Measurements from ENCODE around the gene SPATA31D3.

DNA sequence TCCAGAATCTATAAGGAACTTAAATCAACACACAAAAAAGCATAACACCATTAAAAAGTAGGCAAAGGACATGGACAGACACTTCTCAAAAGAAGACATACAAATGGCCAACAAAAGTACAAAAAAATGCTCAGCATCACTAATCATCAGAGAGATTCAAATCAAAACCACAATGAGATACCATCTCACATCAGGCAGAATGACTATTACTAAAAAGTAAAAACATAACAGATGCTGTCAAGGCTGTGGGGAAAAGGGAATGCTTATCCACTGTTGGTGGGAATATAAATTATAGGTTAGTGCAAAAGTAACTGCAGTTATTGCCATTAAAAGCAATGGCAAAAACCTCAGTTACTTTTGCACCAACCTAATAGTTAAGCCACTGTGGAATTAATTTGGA lies 47.2 kb upstream of the SPATA31D3 start:
- TF ChIP-seq, protein P1, sequence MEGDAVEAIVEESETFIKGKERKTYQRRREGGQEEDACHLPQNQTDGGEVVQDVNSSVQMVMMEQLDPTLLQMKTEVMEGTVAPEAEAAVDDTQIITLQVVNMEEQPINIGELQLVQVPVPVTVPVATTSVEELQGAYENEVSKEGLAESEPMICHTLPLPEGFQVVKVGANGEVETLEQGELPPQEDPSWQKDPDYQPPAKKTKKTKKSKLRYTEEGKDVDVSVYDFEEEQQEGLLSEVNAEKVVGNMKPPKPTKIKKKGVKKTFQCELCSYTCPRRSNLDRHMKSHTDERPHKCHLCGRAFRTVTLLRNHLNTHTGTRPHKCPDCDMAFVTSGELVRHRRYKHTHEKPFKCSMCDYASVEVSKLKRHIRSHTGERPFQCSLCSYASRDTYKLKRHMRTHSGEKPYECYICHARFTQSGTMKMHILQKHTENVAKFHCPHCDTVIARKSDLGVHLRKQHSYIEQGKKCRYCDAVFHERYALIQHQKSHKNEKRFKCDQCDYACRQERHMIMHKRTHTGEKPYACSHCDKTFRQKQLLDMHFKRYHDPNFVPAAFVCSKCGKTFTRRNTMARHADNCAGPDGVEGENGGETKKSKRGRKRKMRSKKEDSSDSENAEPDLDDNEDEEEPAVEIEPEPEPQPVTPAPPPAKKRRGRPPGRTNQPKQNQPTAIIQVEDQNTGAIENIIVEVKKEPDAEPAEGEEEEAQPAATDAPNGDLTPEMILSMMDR (IDR thresholded peaks at IDR 0.05): no peak
- TF ChIP-seq POLR2A (IDR thresholded peaks at IDR 0.05) (no peak), POLR2AphosphoS5 (IDR thresholded peaks at IDR 0.05) (no peak)
